Lower lobe of right lung (tissue), 2 donors: Measurements from ENCODE around the gene WDR55. TPM values are rescaled to one million over a fixed set of nuclear protein-coding genes. Genes with fewer than 3 reads are reported as not detected.
"Not testable (repeated sequence)": the region's sequence is repeated elsewhere in the genome, so short reads cannot be mapped to it uniquely, and the experiment has no call there.

Source experiments
- ATAC-seq, 2 donors: fragments of 200-7000 bp; cut with Tn5 transposase; one replicate each; pipeline ENCODE4 v1.9.1; 2020 to 2022; ENCODE audit warnings: mild to moderate bottlenecking in 2 of 2, moderate library complexity in 2 of 2
- DNase-seq: peaks from one replicate; pipeline ENCODE4 v3.0.0-alpha.2; 2020
- H3K27ac ChIP-seq: fragments of 200-600 bp; one replicate; pipeline ENCODE4 v1.8.0; 2022
- H3K27me3 ChIP-seq: fragments of 200-600 bp; one replicate; pipeline ENCODE4 v1.8.0; 2022; ENCODE audit warnings: low read depth
- H3K36me3 ChIP-seq: fragments of 200-600 bp; one replicate; pipeline ENCODE4 v1.8.0; 2022; ENCODE audit warnings: mild to moderate bottlenecking
- H3K4me1 ChIP-seq: fragments of 200-600 bp; one replicate; pipeline ENCODE4 v1.8.0; 2022
- H3K4me3 ChIP-seq: fragments of 200-600 bp; one replicate; pipeline ENCODE4 v1.8.0; 2022; ENCODE audit warnings: mild to moderate bottlenecking
- H3K9me3 ChIP-seq: fragments of 200-600 bp; one replicate; pipeline ENCODE4 v1.8.0; 2022
- CTCF ChIP-seq: fragments of 200-600 bp; IDR thresholded peaks from one replicate; pipeline ENCODE4 v1.8.0; 2022; ENCODE audit warnings: antibody characterized with exemption, mild to moderate bottlenecking
- intact Hi-C: fragments of 100-400 bp; cut with DNase I; formaldehyde crosslinking; loops from one replicate; pipeline ENCODE4 v1.11.0; 2022
- total RNA-seq: library from RNA; stranded (reverse); fragmentation: NEBNext Ultra II Directional; extraction: Animal tissue kit (Norgen Biotek cat#: 25700); gene quantifications from one replicate; pipeline ENCODE4 v1.2.1, GENCODE V29; 2021
- donor health status: DM: no; HTN: yes; CAD: no; lungs with severe emphysema.

WDR55 gene
- total RNA-seq, 1 donor from 2014 or later = 22.4 TPM

GRCh38 chr5:140633501-140633900 lies 31.2 kb upstream of the WDR55 start:
- DNase-seq (no peak), ATAC-seq (no peak)
- Histone ChIP-seq H3K4me3 (peak overlapping the region; percentile 67), H3K27me3 (no peaks in the 10 kb centered on the region), H3K27ac (peak overlapping the region; percentile 83), H3K9me3 (no peaks in the 10 kb centered on the region), H3K36me3 (no peaks in the 10 kb centered on the region), H3K4me1 (peaks cover 47% of the 10 kb centered on the region)
- intact Hi-C loops = loop anchor here (10.0 kb wide), 1 partner anchor 69 kb away; the partner anchor contains the start of genes APBB3 and SLC35A4
- no peak for TF ChIP-seq CTCF

GRCh38 chr5:140634103-140634502 lies 30.6 kb upstream of the WDR55 start:
- H3K36me3 ChIP-seq = no peaks in the 10 kb centered on the region
- no peaks in the 10 kb centered on the region for H3K9me3 ChIP-seq
- intact Hi-C loops = loop anchor here (10.0 kb wide), 1 partner anchor 69 kb away; the partner anchor contains the start of genes APBB3 and SLC35A4
- H3K27ac ChIP-seq = peak overlapping the region; percentile 83
- no peak for DNase-seq
- no peak for TF ChIP-seq CTCF
- no peak overlapping the region for H3K4me3 ChIP-seq
- peaks cover 50% of the 10 kb centered on the region for H3K4me1 ChIP-seq
- no peaks in the 10 kb centered on the region for H3K27me3 ChIP-seq
- no peak for ATAC-seq

- Histone ChIP-seq H3K27ac (no peak overlapping the region), H3K36me3 (no peaks in the 10 kb centered on the region), H3K4me1 (peaks cover 60% of the 10 kb centered on the region), H3K27me3 (no peaks in the 10 kb centered on the region), H3K9me3 (no peaks in the 10 kb centered on the region), H3K4me3 (no peak overlapping the region)
- DNase-seq = no peak
- ATAC-seq = no peak
- intact Hi-C loops = loop anchor here (10.0 kb wide), 1 partner anchor 71 kb away; the partner anchor contains the start of genes APBB3 and SLC35A4
- TF ChIP-seq CTCF = no peak
Observed at GRCh38 chr5:140635291-140636257, 29.1 kb upstream of the WDR55 start.

GRCh38 chr5:140637371-140638100 lies 27.2 kb upstream of the WDR55 start:
- Histone ChIP-seq H3K4me1 (peaks cover 45% of the 10 kb centered on the region), H3K9me3 (no peaks in the 10 kb centered on the region), H3K36me3 (peaks cover 7% of the 10 kb centered on the region), H3K27ac (no peak overlapping the region), H3K4me3 (no peak overlapping the region), H3K27me3 (no peaks in the 10 kb centered on the region)
- ATAC-seq (no peak), DNase-seq (no peak)
- intact Hi-C loops = loop anchor here (10.0 kb wide), 1 partner anchor 73 kb away; the partner anchor contains the start of genes APBB3 and SLC35A4
- TF ChIP-seq CTCF = no peak

- ATAC-seq = peak in 1 of 2 donors; percentile 1
- intact Hi-C loops = loop anchor here (10.0 kb wide), 1 partner anchor 74 kb away; the partner anchor contains the start of genes APBB3 and SLC35A4
- H3K27ac ChIP-seq = peak overlapping the region; percentile 84
- not testable (repeated sequence) for DNase-seq, H3K9me3 ChIP-seq, H3K27me3 ChIP-seq
- peak overlapping the region; percentile 91 for H3K4me3 ChIP-seq
- peaks cover 20% of the 10 kb centered on the region for H3K36me3 ChIP-seq
- peaks cover 38% of the 10 kb centered on the region for H3K4me1 ChIP-seq
Observed at GRCh38 chr5:140638898-140639147, 25.9 kb upstream of the WDR55 start.
